Neuronal stem cell (in vitro differentiated cells): ENCODE data around the gene APOBEC4.

ENCODE experiments used
- DNase-seq: peaks from one replicate; pipeline ENCODE4 v3.0.0-alpha.2; 2013; ENCODE audit warnings: low spot score
- H2AFZ ChIP-seq: one replicate; pipeline ENCODE4 v1.6.1; 2013; ENCODE audit warnings: mild to moderate bottlenecking, low read length, inconsistent platforms
- H2AK5ac ChIP-seq: 2 replicates; pipeline ENCODE4 v1.6.1; 2013; ENCODE audit warnings: low read depth, mild to moderate bottlenecking, inconsistent platforms, low read length, moderate library complexity, mixed read lengths
- H2BK120ac ChIP-seq: 2 replicates; pipeline ENCODE4 v1.6.1; 2013; ENCODE audit warnings: low read depth, mild to moderate bottlenecking, inconsistent platforms, low read length, moderate library complexity, mixed read lengths
- H2BK12ac ChIP-seq: one replicate; pipeline ENCODE4 v1.6.1; 2013; ENCODE audit warnings: low read length, inconsistent platforms
- H2BK15ac ChIP-seq: 2 replicates; pipeline ENCODE4 v1.6.1; 2013; ENCODE audit warnings: mild to moderate bottlenecking, low read length, inconsistent platforms, mixed read lengths
- H2BK5ac ChIP-seq: one replicate; pipeline ENCODE4 v1.6.1; 2013; ENCODE audit warnings: inconsistent platforms, mild to moderate bottlenecking, low read length, moderate library complexity
- H3K14ac ChIP-seq: one replicate; pipeline ENCODE4 v1.6.1; 2013; ENCODE audit warnings: low read length, inconsistent platforms
- H3K18ac ChIP-seq: 2 replicates; pipeline ENCODE4 v1.6.1; 2013; ENCODE audit warnings: low read length, inconsistent platforms
- H3K23ac ChIP-seq: 2 replicates; pipeline ENCODE4 v1.6.1; 2013; ENCODE audit warnings: low read depth, mild to moderate bottlenecking, mixed read lengths, low read length, inconsistent platforms; ENCODE audit not compliant: poor library complexity
- H3K27ac ChIP-seq: replicated peaks from 3 replicates; pipeline ENCODE4 v1.5.1; 2013; ENCODE audit warnings: low read length, inconsistent platforms
- H3K27me3 ChIP-seq, 3 experiments: 2 replicates each; pipeline ENCODE4 v1.6.1; 2013; ENCODE audit warnings: low read length in 3 of 3, mild to moderate bottlenecking in 2 of 3, inconsistent platforms in 1 of 3, low read depth in 1 of 3, mixed read lengths in 1 of 3, moderate library complexity in 1 of 3; ENCODE audit not compliant: control insufficient read depth in 3 of 3, insufficient read depth in 3 of 3
- H3K36me3 ChIP-seq, 2 donors: replicated peaks in 1 of 2; 2 replicates each; pipeline ENCODE4 v1.6.1; 2013; ENCODE audit warnings: low read length in 2 of 2; ENCODE audit not compliant: control insufficient read depth in 2 of 2, insufficient read depth in 2 of 2
- H3K4ac ChIP-seq: 2 replicates; pipeline ENCODE4 v1.6.1; 2013; ENCODE audit warnings: inconsistent platforms, mild to moderate bottlenecking, low read length, moderate library complexity
- H3K4me1 ChIP-seq, 2 donors: 1 replicate in 1 of 2; 2 replicates in 1 of 2; pipeline ENCODE4 v1.6.1; 2013; ENCODE audit warnings: low read length in 2 of 2, low read depth in 1 of 2; ENCODE audit not compliant: control insufficient read depth in 2 of 2, insufficient read depth in 1 of 2
- H3K4me2 ChIP-seq: one replicate; pipeline ENCODE4 v1.6.1; 2013; ENCODE audit warnings: mild to moderate bottlenecking, low read length, inconsistent platforms; ENCODE audit not compliant: insufficient read depth, poor library complexity, severe bottlenecking
- H3K4me3 ChIP-seq, 2 donors: 2 replicates each; pipeline ENCODE4 v1.5.1; 2013; ENCODE audit warnings: low read length in 2 of 2, mild to moderate bottlenecking in 2 of 2, inconsistent platforms in 1 of 2, moderate library complexity in 1 of 2
- H3K79me1 ChIP-seq: one replicate; pipeline ENCODE4 v1.6.1; 2013; ENCODE audit warnings: low read depth, mild to moderate bottlenecking, inconsistent platforms, low read length, moderate library complexity
- H3K9ac ChIP-seq: one replicate; pipeline ENCODE4 v1.6.1; 2013; ENCODE audit warnings: mild to moderate bottlenecking, low read depth, low read length, inconsistent platforms; ENCODE audit not compliant: poor library complexity
- H3K9me3 ChIP-seq, 2 donors: replicated peaks in 1 of 2; 2 replicates each; pipeline versions ENCODE3 to v1.6.1; 2013; ENCODE audit warnings: low read length in 2 of 2, mild to moderate bottlenecking in 2 of 2, inconsistent platforms in 1 of 2, low read depth in 1 of 2, mixed read lengths in 1 of 2, moderate library complexity in 1 of 2; ENCODE audit not compliant: control insufficient read depth in 2 of 2, insufficient read depth in 1 of 2
- H4K8ac ChIP-seq: one replicate; pipeline ENCODE4 v1.6.1; 2013; ENCODE audit warnings: low read depth, mild to moderate bottlenecking, inconsistent platforms, low read length, moderate library complexity
- H4K91ac ChIP-seq: one replicate; pipeline ENCODE4 v1.6.1; 2013; ENCODE audit warnings: low read length, low read depth, mild to moderate bottlenecking, inconsistent platforms; ENCODE audit not compliant: poor library complexity
- WGBS, 2 donors: extraction: QIAGEN DNeasy Blood & Tissue Kit; methylation state at CpG; one replicate each; pipeline ENCODE4 v1.1.7; 2013; ENCODE audit warnings: missing lambda C conversion rate in 2 of 2, mixed read lengths in 1 of 2; ENCODE audit not compliant: insufficient read length in 2 of 2, insufficient replicate concordance in 1 of 2; ENCODE audit errors: extremely low coverage in 2 of 2; 5-methylcytosine and 5-hydroxymethylcytosine counted together

APOBEC4 gene

DNA sequence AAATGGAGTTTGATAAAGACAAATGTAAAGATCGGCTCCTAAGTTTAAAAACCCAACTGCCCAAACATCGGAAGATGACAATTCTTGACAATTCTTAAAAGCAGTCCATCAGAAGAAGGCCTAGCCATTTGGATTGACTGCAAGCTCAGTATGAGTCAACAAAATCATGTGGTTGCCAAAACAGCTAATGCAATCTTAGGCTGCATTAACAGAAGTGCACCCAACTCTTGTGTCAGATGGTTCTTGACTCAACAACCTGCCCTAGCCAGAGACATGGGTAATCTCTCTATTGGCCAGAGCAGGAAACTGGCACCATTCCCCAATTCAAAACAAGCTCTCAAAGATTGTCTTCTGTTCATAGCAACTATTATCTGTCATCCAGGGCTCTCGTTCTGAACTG is 53.0 kb downstream of the APOBEC4 start:
- Histone ChIP-seq H3K4me3 (no peak overlapping the region), H3K79me1 (no peaks in the 10 kb centered on the region), H2BK5ac (no peak overlapping the region), H4K8ac (no peak overlapping the region), H3K4me1 (no peaks in the 10 kb centered on the region), H3K9ac (no peak overlapping the region), H2AK5ac (no peak overlapping the region), H3K4me2 (no peak overlapping the region), H3K36me3 (no peaks in the 10 kb centered on the region), H3K4ac (no peak overlapping the region), H3K9me3 (no peaks in the 10 kb centered on the region), H3K14ac (no peak overlapping the region), H3K18ac (no peak overlapping the region), H3K23ac (no peak overlapping the region), H3K27ac (no peak overlapping the region), H2AFZ (no peak overlapping the region), H2BK120ac (no peak overlapping the region), H2BK15ac (no peak overlapping the region), H3K27me3 (peaks cover 0 to 12% (median 0%) of the 10 kb centered on the region in 3 experiments), H4K91ac (no peak overlapping the region), H2BK12ac (no peak overlapping the region)
- no CpG with 5 or more reads among the region's 3 CpGs for WGBS, 2 donors
- DNase-seq: no peak

DNA sequence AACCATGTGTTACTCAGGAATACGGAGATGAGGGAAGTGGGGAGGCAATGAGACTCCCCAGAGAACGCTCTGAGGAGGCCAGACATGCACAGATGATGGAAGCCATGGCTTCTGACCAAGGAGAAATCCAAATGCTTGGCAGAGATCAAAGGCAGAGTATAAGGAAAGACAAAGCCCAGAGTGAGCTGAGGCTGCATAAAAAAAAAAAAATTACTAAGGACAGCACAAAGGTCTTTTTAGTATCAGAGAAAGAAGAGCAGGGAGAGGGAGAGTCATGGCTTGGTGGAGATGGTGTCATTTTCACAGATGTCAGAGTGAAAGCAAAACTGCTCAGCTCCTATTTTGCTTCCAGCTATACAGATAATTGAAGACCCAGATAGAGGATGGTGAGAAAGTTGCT is 54.7 kb downstream of the APOBEC4 start:
- Histone ChIP-seq H3K4me2 (no peak overlapping the region), H4K8ac (no peak overlapping the region), H2BK15ac (no peak overlapping the region), H3K27ac (no peak overlapping the region), H2AFZ (no peak overlapping the region), H3K18ac (no peak overlapping the region), H2BK120ac (no peak overlapping the region), H3K4ac (no peak overlapping the region), H3K4me3 (no peak overlapping the region), H3K14ac (no peak overlapping the region), H3K9me3 (no peaks in the 10 kb centered on the region), H4K91ac (no peak overlapping the region), H3K9ac (no peak overlapping the region), H3K27me3 (peaks cover 0 to 11% (median 0%) of the 10 kb centered on the region in 3 experiments), H2BK12ac (no peak overlapping the region), H3K23ac (no peak overlapping the region), H3K4me1 (peaks cover 0 to 2% of the 10 kb centered on the region in 2 donors), H2BK5ac (no peak overlapping the region), H3K79me1 (no peaks in the 10 kb centered on the region), H2AK5ac (no peak overlapping the region), H3K36me3 (no peaks in the 10 kb centered on the region)
- no peak for DNase-seq
- no CpG with 5 or more reads among the region's 2 CpGs for WGBS, 2 donors

DNA sequence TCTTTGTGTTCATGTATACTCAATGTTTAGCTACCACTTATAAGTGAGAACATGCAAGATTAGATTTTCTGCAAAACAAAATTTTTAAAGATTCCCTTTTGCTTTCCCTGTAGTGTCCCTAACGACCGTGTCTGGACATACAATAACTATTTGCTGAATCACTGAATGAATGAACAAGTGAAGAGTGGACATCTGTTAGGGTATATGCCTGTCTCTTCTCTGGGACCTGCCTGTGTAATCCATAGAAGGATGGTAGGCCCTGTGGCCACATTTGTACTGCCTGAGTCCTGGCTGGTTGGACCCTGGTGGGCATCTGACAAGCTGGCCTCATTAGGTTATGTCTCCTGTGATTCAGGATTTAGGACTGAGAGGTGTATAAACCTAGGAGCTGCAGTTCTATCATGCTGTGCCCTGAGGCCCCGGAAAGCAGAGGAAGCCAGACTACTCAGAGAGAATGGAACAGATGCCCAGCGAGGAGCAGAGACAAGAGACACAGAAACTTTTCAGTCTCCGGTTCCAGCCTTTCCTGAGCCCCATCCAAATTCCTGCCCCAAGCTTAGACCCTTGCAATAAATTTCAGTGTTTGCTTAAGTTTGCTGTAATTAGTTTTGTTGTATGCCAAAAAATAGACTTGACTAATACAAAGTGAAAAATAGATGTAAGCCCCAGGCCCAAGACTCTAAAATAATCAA is 55.3 kb downstream of the APOBEC4 start:
- H3K27ac ChIP-seq: no peak overlapping the region

DNA sequence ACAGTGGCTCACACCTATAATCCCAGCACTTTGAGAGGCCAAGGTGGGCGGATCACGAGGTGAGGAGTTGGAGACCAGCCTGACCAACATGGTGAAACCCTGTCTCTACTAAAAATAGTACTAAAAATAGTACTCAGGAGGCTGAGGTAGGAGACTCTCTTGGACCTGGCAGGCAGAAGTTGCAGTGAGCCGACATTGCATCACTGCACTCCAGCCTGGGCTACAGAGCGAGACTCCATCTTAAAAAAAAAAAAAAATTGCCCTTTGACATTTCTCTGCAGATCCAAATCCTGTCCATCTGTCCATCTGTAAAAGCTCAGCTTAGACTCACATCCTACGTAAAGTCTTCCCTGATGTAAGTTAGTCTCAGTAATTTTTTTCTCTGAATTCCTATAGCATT is 56.6 kb downstream of the APOBEC4 start:
- WGBS, 2 donors: no CpG with 5 or more reads among the region's 5 CpGs
- no peak overlapping the region for H2BK5ac ChIP-seq
- H3K9me3 ChIP-seq: no peaks in the 10 kb centered on the region
- H3K23ac ChIP-seq: no peak overlapping the region
- DNase-seq: no peak
- peaks cover 0 to 3% of the 10 kb centered on the region in 2 donors for H3K4me1 ChIP-seq
- no peak overlapping the region for H3K18ac ChIP-seq
- H4K8ac ChIP-seq: no peak overlapping the region
- no peak overlapping the region for H3K4ac ChIP-seq
- no peak overlapping the region for H3K14ac ChIP-seq
- no peak overlapping the region for H3K4me3 ChIP-seq
- no peak overlapping the region for H2BK12ac ChIP-seq
- no peak overlapping the region for H3K4me2 ChIP-seq
- H3K9ac ChIP-seq: no peak overlapping the region
- H4K91ac ChIP-seq: no peak overlapping the region
- no peak overlapping the region for H2BK120ac ChIP-seq
- no peak overlapping the region for H2BK15ac ChIP-seq
- H2AK5ac ChIP-seq: no peak overlapping the region
- peaks cover 0 to 21% (median 0%) of the 10 kb centered on the region in 3 experiments for H3K27me3 ChIP-seq
- H3K79me1 ChIP-seq: no peaks in the 10 kb centered on the region
- H3K27ac ChIP-seq: no peak overlapping the region
- no peaks in the 10 kb centered on the region for H3K36me3 ChIP-seq
- no peak overlapping the region for H2AFZ ChIP-seq

More for the DNA sequence above, 55.3 kb downstream of the APOBEC4 start:
- Histone ChIP-seq H3K27me3 (peaks cover 0 to 14% (median 0%) of the 10 kb centered on the region in 3 experiments), H4K8ac (no peak overlapping the region), H2BK5ac (no peak overlapping the region), H2AK5ac (no peak overlapping the region), H3K4me1 (peaks cover 0 to 3% of the 10 kb centered on the region in 2 donors), H3K4me2 (no peak overlapping the region), H3K23ac (no peak overlapping the region), H2AFZ (no peak overlapping the region), H3K4ac (no peak overlapping the region), H3K9ac (no peak overlapping the region), H3K36me3 (no peaks in the 10 kb centered on the region), H3K4me3 (no peak overlapping the region), H2BK12ac (no peak overlapping the region), H3K79me1 (no peaks in the 10 kb centered on the region), H4K91ac (no peak overlapping the region), H3K18ac (no peak overlapping the region), H2BK15ac (no peak overlapping the region), H3K9me3 (no peaks in the 10 kb centered on the region), H2BK120ac (no peak overlapping the region), H3K14ac (no peak overlapping the region)
- whole genome bisulfite sequencing, 2 donors: no CpG with 5 or more reads among the region's 5 CpGs
- no peak for DNase-seq
